Common myeloid progenitor, CD34-positive (primary cell): ENCODE measurements around the gene ZFYVE9.

Experiments used
- CTCF ChIA-PET: fragments of 350-600 bp; sonication (Branson Sonifier 250); formaldehyde crosslinking; loops from one replicate; lab custom pipeline; 2021; ENCODE audit warnings: antibody characterized with exemption; lab: Charles Lee
- POLR2A ChIA-PET: fragments of 350-600 bp; sonication (Branson Sonifier 250); formaldehyde crosslinking; loops from one replicate; lab custom pipeline; 2021; ENCODE audit warnings: antibody characterized with exemption; lab: Charles Lee
- DNase-seq, 3 donors: peaks; one replicate each; pipeline versions ENCODE4 v3.0.0 to v3.0.0-alpha.2; 2013
- H3K27ac ChIP-seq, 2 experiments: 1 replicate in 1 of 2; 2 replicates in 1 of 2; pipeline ENCODE4 v1.7.0; 2013; ENCODE audit warnings: inconsistent platforms in 2 of 2, low read length in 2 of 2, mild to moderate bottlenecking in 2 of 2, low read depth in 1 of 2, moderate library complexity in 1 of 2; ENCODE audit not compliant: severe bottlenecking in 2 of 2, insufficient read depth in 1 of 2, poor library complexity in 1 of 2
- H3K27me3 ChIP-seq, 5 experiments: replicated peaks in 2 of 5; 1 replicate in 3 of 5; 2 replicates in 2 of 5; pipeline versions ENCODE4 v1.6.1 to v1.7.0; 2013; ENCODE audit warnings: low read length in 4 of 5, mild to moderate bottlenecking in 2 of 5, moderate library complexity in 2 of 5, inconsistent platforms in 1 of 5; ENCODE audit not compliant: insufficient read depth in 5 of 5, control insufficient read depth in 4 of 5
- H3K36me3 ChIP-seq, 4 experiments: 1 replicate in 2 of 4; 2 replicates in 2 of 4; pipeline versions ENCODE4 v1.6.1 to v1.7.0; 2013; ENCODE audit warnings: low read length in 3 of 4, control low read depth in 1 of 4, mild to moderate bottlenecking in 1 of 4; ENCODE audit not compliant: control insufficient read depth in 4 of 4, insufficient read depth in 4 of 4
- H3K4me1 ChIP-seq, 4 experiments: 1 replicate in 3 of 4; 2 replicates in 1 of 4; pipeline versions ENCODE4 v1.6.1 to v1.7.1; 2013; ENCODE audit warnings: low read length in 3 of 4, mild to moderate bottlenecking in 3 of 4, control low read depth in 1 of 4, inconsistent platforms in 1 of 4, moderate library complexity in 1 of 4; ENCODE audit not compliant: control insufficient read depth in 4 of 4, insufficient read depth in 4 of 4; ENCODE audit errors: control extremely low read depth in 1 of 4
- H3K4me3 ChIP-seq, 7 experiments: 1 replicate in 4 of 7; 2 replicates in 3 of 7; pipeline versions ENCODE4 v1.5.1 to v1.7.0; 2013; ENCODE audit warnings: mild to moderate bottlenecking in 7 of 7, low read length in 6 of 7, moderate library complexity in 6 of 7, inconsistent platforms in 2 of 7, low read depth in 2 of 7, control low read depth in 1 of 7; ENCODE audit not compliant: insufficient read depth in 4 of 7, control insufficient read depth in 1 of 7; ENCODE audit errors: extremely low read depth in 1 of 7
- H3K9me3 ChIP-seq, 5 experiments: 1 replicate in 4 of 5; 2 replicates in 1 of 5; pipeline versions ENCODE4 v1.6.1 to v1.7.1; 2013; ENCODE audit warnings: low read length in 4 of 5, mild to moderate bottlenecking in 2 of 5, inconsistent platforms in 1 of 5, low read depth in 1 of 5, moderate library complexity in 1 of 5; ENCODE audit not compliant: control insufficient read depth in 4 of 5, insufficient read depth in 2 of 5; ENCODE audit errors: control extremely low read depth in 1 of 5
- WGBS: methylation state at CpG from one replicate; pipeline ENCODE4 v1.1.5; 2013; ENCODE audit not compliant: insufficient coverage; 5-methylcytosine and 5-hydroxymethylcytosine counted together

Gene ZFYVE9

DNA sequence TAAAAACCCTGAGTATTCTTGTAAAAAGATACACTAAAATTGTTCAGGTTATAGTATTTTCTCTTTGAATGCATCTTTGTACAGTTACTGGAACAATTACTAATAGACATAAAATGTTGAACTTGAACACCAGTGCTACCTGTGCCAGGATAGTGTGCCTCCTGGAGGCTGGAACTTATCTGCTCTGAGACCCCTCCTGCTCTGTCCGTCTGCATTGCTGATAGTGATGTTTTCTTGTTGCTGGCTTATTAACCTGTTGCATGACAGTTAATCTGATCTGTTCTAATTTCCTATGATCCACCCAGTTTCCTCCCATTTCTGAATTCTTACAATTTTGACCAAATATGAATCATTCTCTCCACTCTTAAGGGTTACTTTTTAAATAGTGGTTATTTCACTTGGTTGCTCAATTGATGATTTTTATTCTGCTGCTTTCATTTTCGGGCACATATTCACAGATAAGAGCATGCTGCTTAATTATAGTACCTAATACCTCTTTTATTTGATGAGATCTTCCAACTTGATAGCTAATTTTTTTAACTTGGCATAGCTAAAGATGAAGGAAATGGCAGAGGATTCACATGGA, 122.7 kb downstream of the ZFYVE9 start:
- Histone ChIP-seq H3K36me3 (peaks cover 0 to 3% (median under 1%) of the 10 kb centered on the region in 4 experiments), H3K4me1 (no peaks in the 10 kb centered on the region), H3K27ac (no peak overlapping the region), H3K9me3 (peaks cover 0 to under 1% (median 0%) of the 10 kb centered on the region in 5 experiments), H3K27me3 (peaks cover 0 to 2% (median under 1%) of the 10 kb centered on the region in 5 experiments), H3K4me3 (no peak overlapping the region)
- no peak for DNase-seq
- 89% methylated on average over 1 of the region's 2 CpGs for WGBS
- CTCF ChIA-PET, result no interaction called here
- POLR2A ChIA-PET, result no interaction called here

DNA sequence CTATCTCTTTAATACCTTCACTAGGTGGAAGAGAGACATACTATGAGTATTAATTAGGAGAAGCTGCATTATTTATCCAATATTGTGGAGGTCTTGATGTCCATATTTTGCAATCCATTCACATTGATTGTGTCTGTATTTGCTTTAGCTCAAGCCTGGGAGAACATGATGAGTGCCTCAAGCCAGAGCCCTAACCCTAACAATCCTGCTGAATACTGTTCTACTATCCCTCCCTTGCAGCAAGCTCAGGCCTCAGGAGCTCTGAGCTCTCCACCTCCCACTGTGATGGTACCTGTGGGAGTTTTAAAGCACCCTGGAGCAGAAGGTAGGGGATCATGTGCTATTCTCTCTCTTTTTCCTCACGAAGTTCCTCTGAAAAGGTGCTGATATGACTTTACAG, 124.6 kb downstream of the ZFYVE9 start:
- WGBS, result no CpG with 5 or more reads among the region's 1 CpG
- H3K4me3 ChIP-seq, result no peak overlapping the region
- H3K4me1 ChIP-seq, result no peaks in the 10 kb centered on the region
- ChIA-PET CTCF (no interaction called here), POLR2A (interaction anchor here (0.5 to 0.7 kb wide), 2 partner anchors 20 to 28 kb away, joined by 3 to 5 read pairs; no protein-coding TSS in a partner anchor)
- DNase-seq, result no peak
- peaks cover 0 to 3% (median 0%) of the 10 kb centered on the region in 5 experiments for H3K9me3 ChIP-seq
- H3K36me3 ChIP-seq, result peaks cover 0 to 3% (median 1%) of the 10 kb centered on the region in 4 experiments
- peaks cover 0 to 2% (median 0%) of the 10 kb centered on the region in 5 experiments for H3K27me3 ChIP-seq
- no peak overlapping the region for H3K27ac ChIP-seq

DNA sequence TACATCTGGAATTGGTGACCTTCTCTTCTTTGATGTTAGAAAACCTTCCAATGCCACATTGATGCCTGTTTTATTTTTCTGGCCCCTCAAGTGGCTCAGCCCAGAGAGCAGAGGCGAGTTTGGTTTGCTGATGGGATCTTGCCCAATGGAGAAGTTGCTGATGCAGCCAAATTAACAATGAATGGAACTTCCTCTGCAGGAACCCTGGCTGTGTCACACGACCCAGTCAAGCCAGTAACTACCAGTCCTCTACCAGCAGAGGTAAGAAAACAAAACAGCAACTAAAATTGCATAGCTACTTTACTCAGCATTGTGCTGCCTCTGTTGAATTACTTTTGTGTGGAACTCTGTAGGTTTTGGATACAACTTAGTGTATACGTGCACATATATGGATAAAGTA, 126.5 kb downstream of the ZFYVE9 start:
- H3K27ac ChIP-seq, result no peak overlapping the region
- DNase-seq, result no peak
- no peaks in the 10 kb centered on the region for H3K27me3 ChIP-seq
- WGBS, result 90% methylated on average over 2 of the region's 3 CpGs
- CTCF ChIA-PET, result no interaction called here
- H3K4me3 ChIP-seq, result no peak overlapping the region
- H3K9me3 ChIP-seq, result peaks cover 0 to 3% (median 0%) of the 10 kb centered on the region in 5 experiments
- H3K36me3 ChIP-seq, result peaks cover 0 to 3% (median 1%) of the 10 kb centered on the region in 4 experiments
- H3K4me1 ChIP-seq, result no peaks in the 10 kb centered on the region
- POLR2A ChIA-PET, result no interaction called here

DNA sequence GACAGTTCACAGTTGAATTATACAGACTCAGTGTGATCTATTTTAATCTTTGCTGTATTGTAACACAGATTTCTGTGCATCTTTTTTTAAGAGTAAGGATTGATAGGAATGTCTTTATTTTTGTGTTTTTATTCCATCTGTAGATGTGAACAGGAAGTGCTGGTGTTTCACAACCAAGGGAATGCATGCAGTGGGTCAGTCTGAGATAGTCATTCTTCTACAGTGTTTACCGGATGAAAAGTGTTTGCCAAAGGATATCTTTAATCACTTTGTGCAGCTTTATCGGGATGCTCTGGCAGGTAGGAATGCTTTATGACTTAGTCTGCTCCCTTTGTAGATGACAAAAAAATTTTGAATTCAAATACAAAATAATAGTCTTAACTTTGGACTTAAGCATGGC, 139.6 kb downstream of the ZFYVE9 start:
- WGBS, result 100% methylated on average over 1 of the region's 2 CpGs
- Histone ChIP-seq H3K4me1 (no peaks in the 10 kb centered on the region), H3K4me3 (no peak overlapping the region), H3K27ac (no peak overlapping the region), H3K9me3 (no peaks in the 10 kb centered on the region), H3K27me3 (no peaks in the 10 kb centered on the region), H3K36me3 (no peaks in the 10 kb centered on the region)
- ChIA-PET POLR2A (no interaction called here), CTCF (no interaction called here)
- DNase-seq, result no peak

DNA sequence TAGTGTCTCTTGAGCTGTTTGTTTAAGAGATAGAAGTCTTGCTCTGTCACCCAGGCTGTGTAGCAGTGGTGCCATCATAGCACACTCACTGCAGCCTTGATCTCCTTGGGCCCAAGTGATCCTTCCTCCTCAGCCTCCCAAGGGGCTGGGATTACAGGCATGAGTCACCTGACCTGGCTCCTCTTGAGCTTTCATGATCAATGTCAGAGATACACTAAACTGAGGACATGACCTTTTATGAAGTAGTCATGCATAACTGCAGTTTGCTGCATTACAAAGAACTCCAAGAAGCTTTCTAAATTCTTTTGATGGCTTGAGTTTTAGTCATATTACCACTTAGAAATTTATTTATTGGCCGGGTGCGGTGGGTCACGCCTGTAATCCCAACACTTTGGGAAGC, 146.4 kb downstream of the ZFYVE9 start:
- H3K27me3 ChIP-seq, result no peaks in the 10 kb centered on the region
- ChIA-PET CTCF (no interaction called here), POLR2A (no interaction called here)
- H3K9me3 ChIP-seq, result no peaks in the 10 kb centered on the region
- no peak overlapping the region for H3K4me3 ChIP-seq
- H3K36me3 ChIP-seq, result peaks cover 0 to 3% (median 0%) of the 10 kb centered on the region in 4 experiments
- no peak for DNase-seq
- no peaks in the 10 kb centered on the region for H3K4me1 ChIP-seq
- H3K27ac ChIP-seq, result no peak overlapping the region
- WGBS, result 100% methylated on average over 3 of the region's 3 CpGs

DNA sequence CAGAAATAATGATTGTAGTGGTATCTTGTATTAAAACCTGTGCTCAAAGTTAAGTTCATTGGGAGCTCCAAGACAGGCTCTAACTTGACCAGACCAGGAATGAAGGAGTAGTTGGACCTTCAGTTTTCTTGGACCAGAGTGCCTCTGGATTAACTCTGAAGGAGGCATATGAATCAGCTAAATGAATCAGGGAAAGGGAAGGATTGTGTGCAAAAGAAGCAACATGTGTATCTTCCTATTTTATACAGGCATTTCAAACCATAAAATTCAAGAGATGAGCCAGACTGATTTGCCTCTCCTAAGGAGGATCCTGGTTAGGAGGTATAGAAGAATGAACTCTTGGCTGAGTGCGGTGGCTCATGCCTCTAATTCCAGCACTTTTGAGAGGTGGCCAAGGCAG, 152.7 kb downstream of the ZFYVE9 start:
- WGBS, result 86% methylated on average over 1 of the region's 1 CpG
- ChIA-PET CTCF (interaction anchor here (1.0 to 1.3 kb wide), 3 partner anchors 16 to 168 kb away, joined by 3 read pairs; no protein-coding TSS in a partner anchor), POLR2A (interaction anchor here (0.6 kb wide), 1 partner anchor 28 kb away, joined by 3 read pairs; no protein-coding TSS in a partner anchor)
- H3K9me3 ChIP-seq, result no peaks in the 10 kb centered on the region
- no peak overlapping the region for H3K27ac ChIP-seq
- no peak overlapping the region for H3K4me3 ChIP-seq
- peaks cover 0 to 4% (median 0%) of the 10 kb centered on the region in 4 experiments for H3K36me3 ChIP-seq
- DNase-seq, result no peak
- no peaks in the 10 kb centered on the region for H3K4me1 ChIP-seq
- peaks cover 0 to 2% (median 0%) of the 10 kb centered on the region in 5 experiments for H3K27me3 ChIP-seq

DNA sequence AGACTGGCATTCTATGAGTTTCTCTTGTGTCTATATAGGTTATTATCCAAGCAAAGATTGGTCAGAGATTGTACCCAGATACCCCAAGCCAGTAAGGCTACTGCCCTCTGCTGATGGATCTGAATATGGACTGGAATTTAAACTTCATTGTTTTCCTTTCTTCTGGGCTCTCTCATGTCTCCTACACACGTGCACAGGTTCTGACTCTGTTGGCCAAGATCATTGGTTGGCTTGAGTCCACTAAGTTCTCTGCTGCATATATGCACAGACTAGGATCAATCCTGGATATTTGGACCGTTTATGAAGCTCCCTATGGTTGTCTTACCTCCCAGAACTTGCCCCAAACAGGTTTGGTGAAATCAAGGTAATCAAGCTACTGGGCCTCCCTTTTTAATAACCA, 154.5 kb downstream of the ZFYVE9 start:
- no peak overlapping the region for H3K27ac ChIP-seq
- peak; percentile 44 to 67 (median 66) for DNase-seq
- 44% methylated on average over 2 of the region's 2 CpGs for WGBS
- no peaks in the 10 kb centered on the region for H3K9me3 ChIP-seq
- peaks cover 0 to 2% (median 0%) of the 10 kb centered on the region in 5 experiments for H3K27me3 ChIP-seq
- H3K4me3 ChIP-seq, result no peak overlapping the region
- H3K4me1 ChIP-seq, result no peaks in the 10 kb centered on the region
- ChIA-PET POLR2A (interaction anchor here (0.5 kb wide), 1 partner anchor 843 kb away, joined by 3 read pairs; no protein-coding TSS in a partner anchor), CTCF (interaction anchor here (0.5 to 3.1 kb wide), 6 partner anchors 15 to 825 kb away, joined by 3 to 13 read pairs (median 3); no protein-coding TSS in a partner anchor)
- H3K36me3 ChIP-seq, result peaks cover 0 to 6% (median 0%) of the 10 kb centered on the region in 4 experiments
